H9 (cell line): ENCODE data around the gene SS18L1. TPM values are rescaled to one million over a fixed set of nuclear protein-coding genes. Genes with fewer than 3 reads are reported as not detected.
A peak's percentile ranks its signal among the peaks of the same experiment; 100 is the strongest.

ENCODE experiments used
- DNase-seq: peaks from one replicate; pipeline ENCODE4 v3.0.0-alpha.2; 2017
- H2AFZ ChIP-seq: one replicate; pipeline ENCODE4 v1.6.1; 2013; ENCODE audit warnings: mild to moderate bottlenecking, low read length, control low read depth, moderate library complexity
- H2AK5ac ChIP-seq: 2 replicates; pipeline ENCODE4 v1.6.1; 2013; ENCODE audit warnings: low read length, control low read depth, mixed read lengths; ENCODE audit not compliant: insufficient read length
- H2BK120ac ChIP-seq: one replicate; pipeline ENCODE4 v1.6.1; 2013; ENCODE audit warnings: low read depth, mild to moderate bottlenecking, low read length, control low read depth, inconsistent platforms; ENCODE audit not compliant: poor library complexity, severe bottlenecking
- H2BK12ac ChIP-seq: 2 replicates; pipeline ENCODE4 v1.6.1; 2013; ENCODE audit warnings: low read length, control low read depth, mixed read lengths, low read depth; ENCODE audit not compliant: insufficient read length
- H2BK15ac ChIP-seq: 2 replicates; pipeline ENCODE4 v1.6.1; 2013; ENCODE audit warnings: low read depth, low read length, control low read depth
- H2BK20ac ChIP-seq: one replicate; pipeline ENCODE4 v1.6.1; 2013; ENCODE audit warnings: low read depth, mild to moderate bottlenecking, low read length, control low read depth, inconsistent platforms; ENCODE audit not compliant: poor library complexity, severe bottlenecking
- H2BK5ac ChIP-seq: 2 replicates; pipeline ENCODE4 v1.6.1; 2013; ENCODE audit warnings: low read length, control low read depth, mixed read lengths; ENCODE audit not compliant: insufficient read length
- H3K14ac ChIP-seq: 2 replicates; pipeline ENCODE4 v1.6.1; 2013; ENCODE audit warnings: low read length, control low read depth; ENCODE audit not compliant: insufficient read depth
- H3K18ac ChIP-seq: 2 replicates; pipeline ENCODE4 v1.6.1; 2013; ENCODE audit warnings: low read depth, mild to moderate bottlenecking, mixed read lengths, low read length, control low read depth; ENCODE audit not compliant: insufficient read length
- H3K23ac ChIP-seq: 2 replicates; pipeline ENCODE4 v1.6.1; 2013; ENCODE audit warnings: low read length, control low read depth, mixed read lengths, low read depth; ENCODE audit not compliant: insufficient read length
- H3K23me2 ChIP-seq: 2 replicates; pipeline ENCODE4 v1.6.1; 2013; ENCODE audit warnings: low read depth, mild to moderate bottlenecking, mixed read lengths, low read length, control low read depth; ENCODE audit not compliant: insufficient read length, poor library complexity, severe bottlenecking
- H3K27ac ChIP-seq: 2 replicates; pipeline ENCODE4 v1.5.1; 2013; ENCODE audit warnings: low read length, control low read depth, mixed read lengths, low read depth; ENCODE audit not compliant: insufficient read length
- H3K27me3 ChIP-seq: 2 replicates; pipeline ENCODE4 v1.6.1; 2013; ENCODE audit warnings: low read length, control low read depth, inconsistent platforms; ENCODE audit not compliant: insufficient read depth
- H3K4ac ChIP-seq: 2 replicates; pipeline ENCODE4 v1.6.1; 2013; ENCODE audit warnings: low read depth, mild to moderate bottlenecking, control low read depth, inconsistent platforms, low read length, moderate library complexity
- H3K4me1 ChIP-seq: 2 replicates; pipeline ENCODE4 v1.6.1; 2013; ENCODE audit warnings: low read length, control low read depth, inconsistent platforms; ENCODE audit not compliant: insufficient read depth
- H3K4me2 ChIP-seq: 2 replicates; pipeline ENCODE4 v1.6.1; 2013; ENCODE audit warnings: low read length, control low read depth, mixed read lengths; ENCODE audit not compliant: insufficient read length, insufficient read depth
- H3K56ac ChIP-seq: 2 replicates; pipeline ENCODE4 v1.6.1; 2013; ENCODE audit warnings: low read depth, mild to moderate bottlenecking, mixed read lengths, low read length, control low read depth; ENCODE audit not compliant: insufficient read length
- H3K79me1 ChIP-seq: 2 replicates; pipeline ENCODE4 v1.6.1; 2013; ENCODE audit warnings: low read depth, mild to moderate bottlenecking, moderate library complexity, low read length, control low read depth, inconsistent platforms; ENCODE audit not compliant: insufficient read depth, poor library complexity, severe bottlenecking
- H3K79me2 ChIP-seq: 2 replicates; pipeline ENCODE4 v1.6.1; 2013; ENCODE audit warnings: low read length, control low read depth, inconsistent platforms; ENCODE audit not compliant: insufficient read depth
- H3K9ac ChIP-seq: 2 replicates; pipeline ENCODE4 v1.6.1; 2013; ENCODE audit warnings: low read length, control low read depth, mixed read lengths; ENCODE audit not compliant: insufficient read length; ENCODE audit errors: extremely low read depth
- H3K9me3 ChIP-seq: one replicate; pipeline ENCODE4 v1.6.1; 2013; ENCODE audit warnings: low read depth, low read length, inconsistent platforms; ENCODE audit not compliant: control insufficient read depth
- H3T11ph ChIP-seq: one replicate; pipeline ENCODE4 v1.6.1; 2013; ENCODE audit warnings: mild to moderate bottlenecking, low read length, control low read depth, inconsistent platforms
- H4K20me1 ChIP-seq: one replicate; pipeline ENCODE4 v1.6.1; 2013; ENCODE audit not compliant: control insufficient read depth, insufficient read length, insufficient read depth
- H4K5ac ChIP-seq: 2 replicates; pipeline ENCODE4 v1.6.1; 2013; ENCODE audit warnings: low read depth, mild to moderate bottlenecking, mixed read lengths, low read length, control low read depth; ENCODE audit not compliant: insufficient read length
- H4K8ac ChIP-seq: replicated peaks from 2 replicates; pipeline ENCODE4 v1.6.1; 2013; ENCODE audit warnings: low read length, control low read depth, mixed read lengths, low read depth; ENCODE audit not compliant: insufficient read length
- H4K91ac ChIP-seq: 2 replicates; pipeline ENCODE4 v1.6.1; 2013; ENCODE audit warnings: low read depth, mild to moderate bottlenecking, moderate library complexity, mixed read lengths, low read length, control low read depth; ENCODE audit not compliant: insufficient read length
- H3K27ac Mint-ChIP-seq, 3 experiments: 2 replicates in 2 of 3; 3 replicates in 1 of 3; pipeline ENCODE4 v1.8.0; 2020 to 2021; ENCODE audit warnings: mixed read lengths in 3 of 3, mild to moderate bottlenecking in 1 of 3, moderate library complexity in 1 of 3
- H3K27me3 Mint-ChIP-seq: 2 replicates; pipeline ENCODE4 v1.8.0; 2021; ENCODE audit warnings: low read depth, mild to moderate bottlenecking, moderate library complexity, mixed read lengths
- H3K36me3 Mint-ChIP-seq, 3 experiments: 2 replicates in 2 of 3; 3 replicates in 1 of 3; pipeline ENCODE4 v1.8.0; 2020 to 2021; ENCODE audit warnings: low read depth in 3 of 3, mixed read lengths in 3 of 3; ENCODE audit not compliant: insufficient read depth in 1 of 3
- H3K4me1 Mint-ChIP-seq, 2 experiments: 2 replicates each; pipeline ENCODE4 v1.8.0; 2020; ENCODE audit warnings: mixed read lengths in 2 of 2
- H3K4me3 Mint-ChIP-seq, 2 experiments: 2 replicates in 1 of 2; 3 replicates in 1 of 2; pipeline ENCODE4 v1.8.0; 2020 to 2021; ENCODE audit warnings: mild to moderate bottlenecking in 2 of 2, mixed read lengths in 2 of 2, moderate library complexity in 1 of 2
- H3K9me3 Mint-ChIP-seq, 2 experiments: 2 replicates in 1 of 2; 3 replicates in 1 of 2; pipeline ENCODE4 v1.8.0; 2020; ENCODE audit warnings: mild to moderate bottlenecking in 2 of 2, mixed read lengths in 2 of 2, moderate library complexity in 1 of 2
- CTCF ChIP-seq: fragments of 200-600 bp; sonication (generic); conservative IDR thresholded peaks from 3 replicates; pipeline ENCODE4 v1.8.0; 2021; ENCODE audit warnings: antibody characterized with exemption, mild to moderate bottlenecking
- WGBS: extraction: QIAGEN DNeasy Blood & Tissue Kit; methylation state at CpG from one replicate; pipeline ENCODE4 v1.1.7; 2013; ENCODE audit warnings: missing lambda C conversion rate, low lambda C conversion rate, mixed read lengths; ENCODE audit not compliant: insufficient read length; ENCODE audit errors: extremely low coverage; 5-methylcytosine and 5-hydroxymethylcytosine counted together
- total RNA-seq: library from RNA; stranded (reverse); gene quantifications from 2 replicates; pipeline ENCODE4 v1.2.1, GENCODE V29; 2021

Gene SS18L1
- total RNA-seq, 1 experiment from 2014 or later: 22.2 TPM

GRCh38 chr20:62116558-62117361, 26.8 kb upstream of the SS18L1 start:
- H2AK5ac ChIP-seq: no peak overlapping the region
- H3K18ac ChIP-seq: no peak overlapping the region
- H3K56ac ChIP-seq: no peak overlapping the region
- no peak overlapping the region for H3K27ac ChIP-seq
- Mint-ChIP-seq H3K27ac (peak overlapping the region in 1 of 3 experiments; percentile 76; a peak in 1 of 7 replicates), H3K9me3 (no peaks in the 10 kb centered on the region; a peak in 1 of 5 replicates), H3K27me3 (peaks cover 7% of the 10 kb centered on the region), H3K4me1 (peaks cover 22 to 50% of the 10 kb centered on the region in 2 experiments), H3K4me3 (no peak overlapping the region), H3K36me3 (no peaks in the 10 kb centered on the region; a peak in 1 of 7 replicates)
- no peaks in the 10 kb centered on the region for H4K20me1 ChIP-seq
- no peak overlapping the region for H2BK5ac ChIP-seq
- H3K79me2 ChIP-seq: no peaks in the 10 kb centered on the region
- H3K9ac ChIP-seq: no peak overlapping the region
- no peak overlapping the region for H4K5ac ChIP-seq
- no peak overlapping the region for H2BK120ac ChIP-seq
- no peak overlapping the region for H3K4ac ChIP-seq
- no peak overlapping the region for H2AFZ ChIP-seq
- DNase-seq: no peak
- no peaks in the 10 kb centered on the region for H3K79me1 ChIP-seq
- no peak overlapping the region for H2BK12ac ChIP-seq
- H4K91ac ChIP-seq: no peak overlapping the region
- no peaks in the 10 kb centered on the region for H3K4me1 ChIP-seq
- H2BK20ac ChIP-seq: no peak overlapping the region
- TF ChIP-seq CTCF: no peak
- H2BK15ac ChIP-seq: no peak overlapping the region
- H3K4me2 ChIP-seq: no peak overlapping the region
- H3K27me3 ChIP-seq: no peaks in the 10 kb centered on the region
- no peak overlapping the region for H3K23ac ChIP-seq
- H4K8ac ChIP-seq: no peak overlapping the region
- no peak overlapping the region for H3K14ac ChIP-seq
- H3T11ph ChIP-seq: no peak overlapping the region
- WGBS: no CpG with 5 or more reads among the region's 38 CpGs
- no peaks in the 10 kb centered on the region for H3K9me3 ChIP-seq
- H3K23me2 ChIP-seq: no peaks in the 10 kb centered on the region
